ENCODE measurements around the gene ITPK1.
"Not testable (repeated sequence)": the region's sequence is repeated elsewhere in the genome, so short reads cannot be mapped to it uniquely, and the experiment has no call there.

ITPK1 gene

DNA sequence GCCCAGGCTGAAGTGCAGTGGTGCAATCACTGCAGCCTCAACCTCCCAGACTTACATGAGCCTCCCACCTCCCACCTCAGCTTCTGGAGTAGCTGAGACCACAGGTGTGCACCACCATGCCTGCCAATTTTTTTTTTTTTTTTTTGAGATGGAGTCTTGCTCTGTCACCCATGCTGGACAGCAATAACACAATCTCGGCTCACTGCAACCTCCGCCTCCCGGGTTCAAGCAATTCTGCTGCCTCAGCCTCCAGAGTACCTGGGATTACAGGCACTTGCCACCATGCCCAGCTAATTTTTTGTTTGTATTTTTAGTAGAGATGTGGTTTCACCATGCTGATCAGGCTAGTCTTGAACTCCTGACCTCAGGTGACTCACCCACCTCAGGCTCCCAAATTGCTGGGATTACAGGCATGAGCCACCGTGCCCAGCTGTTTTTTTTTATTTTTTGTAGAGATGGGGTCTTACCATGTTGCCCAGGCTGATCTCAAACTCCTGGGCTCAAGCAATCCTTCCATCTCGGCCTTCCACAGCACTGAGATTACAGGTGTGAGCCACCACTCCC, 15.6 kb upstream of the ITPK1 start:
- not testable (repeated sequence) for DNase-seq (ENCODE audit: low spot score)

DNA sequence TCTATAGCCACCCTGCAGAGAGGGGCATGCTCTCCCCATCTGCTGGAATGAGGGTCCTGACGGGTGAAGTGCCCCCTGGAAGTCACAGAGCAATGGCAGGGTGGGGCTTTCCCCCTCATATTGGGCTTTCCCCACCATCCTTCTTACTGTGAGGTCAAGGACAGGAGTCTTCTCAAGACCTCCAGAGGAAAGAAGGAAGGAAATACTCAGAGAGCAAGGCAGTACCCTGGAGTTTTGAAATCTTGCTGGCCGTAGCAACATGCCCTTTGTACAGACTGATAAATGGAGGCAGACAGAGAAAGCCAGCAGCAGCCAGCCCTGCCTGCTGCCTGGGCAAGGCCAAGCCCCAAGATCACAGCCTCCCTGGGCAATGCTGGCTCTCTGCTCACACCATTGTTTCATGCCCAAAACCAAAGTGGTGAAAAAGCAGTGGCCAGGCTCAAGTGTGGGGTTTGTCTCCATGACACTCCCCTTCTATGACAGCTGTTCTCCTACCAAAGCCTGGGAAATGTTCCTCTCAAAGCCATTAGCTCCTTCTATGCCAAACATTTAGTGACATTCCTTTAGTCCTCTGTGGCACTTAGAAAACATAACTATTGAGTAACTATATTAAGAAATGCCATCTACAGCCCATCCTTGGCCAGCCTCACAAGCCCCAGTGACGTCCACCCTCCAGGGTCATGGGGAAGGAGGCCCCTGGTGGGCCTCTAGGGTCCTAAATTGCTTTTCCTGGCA, 13.2 kb upstream of the ITPK1 start:
- no peak for DNase-seq (ENCODE audit: low spot score)

DNA sequence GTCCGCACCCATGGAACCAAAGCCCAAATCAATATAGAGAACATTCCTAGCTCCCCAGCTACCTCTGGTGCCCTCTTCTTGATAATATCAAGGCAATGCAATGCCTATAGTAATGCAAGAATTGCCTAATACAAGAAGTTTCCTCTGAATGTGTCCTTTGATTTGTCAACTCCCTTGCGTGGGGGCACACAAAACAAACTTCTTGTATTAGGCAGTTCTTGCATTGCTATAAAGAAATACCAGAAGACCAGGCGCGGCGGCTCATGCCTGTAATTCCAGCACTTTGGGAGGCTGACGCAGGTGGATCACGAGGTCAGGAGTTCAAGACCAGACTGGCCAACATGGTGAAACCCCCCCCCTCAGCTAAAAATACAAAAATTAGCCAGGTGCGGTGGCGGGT, 10.4 kb upstream of the ITPK1 start:
- no peak for DNase-seq (ENCODE audit: low spot score)

DNA sequence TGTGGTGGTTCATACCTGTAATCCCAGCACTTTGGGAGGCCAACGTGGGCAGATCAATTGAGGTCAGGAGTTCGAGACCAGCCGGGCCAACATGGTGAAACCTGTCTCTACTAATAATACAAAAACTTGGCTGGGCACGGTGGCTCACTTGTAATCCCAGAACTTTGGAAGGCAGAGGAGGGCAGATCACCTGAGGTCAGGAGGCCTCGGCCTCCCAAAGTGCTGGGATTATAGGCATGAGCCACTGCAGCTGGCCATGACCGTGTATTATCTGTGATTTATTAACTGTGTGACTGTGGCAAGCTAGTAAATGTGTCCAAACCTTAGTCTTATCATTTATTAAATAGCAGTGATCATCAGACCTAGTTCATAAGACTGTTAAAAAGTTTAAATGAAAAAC, 7.1 kb upstream of the ITPK1 start:
- no peak for DNase-seq (ENCODE audit: low spot score)

DNA sequence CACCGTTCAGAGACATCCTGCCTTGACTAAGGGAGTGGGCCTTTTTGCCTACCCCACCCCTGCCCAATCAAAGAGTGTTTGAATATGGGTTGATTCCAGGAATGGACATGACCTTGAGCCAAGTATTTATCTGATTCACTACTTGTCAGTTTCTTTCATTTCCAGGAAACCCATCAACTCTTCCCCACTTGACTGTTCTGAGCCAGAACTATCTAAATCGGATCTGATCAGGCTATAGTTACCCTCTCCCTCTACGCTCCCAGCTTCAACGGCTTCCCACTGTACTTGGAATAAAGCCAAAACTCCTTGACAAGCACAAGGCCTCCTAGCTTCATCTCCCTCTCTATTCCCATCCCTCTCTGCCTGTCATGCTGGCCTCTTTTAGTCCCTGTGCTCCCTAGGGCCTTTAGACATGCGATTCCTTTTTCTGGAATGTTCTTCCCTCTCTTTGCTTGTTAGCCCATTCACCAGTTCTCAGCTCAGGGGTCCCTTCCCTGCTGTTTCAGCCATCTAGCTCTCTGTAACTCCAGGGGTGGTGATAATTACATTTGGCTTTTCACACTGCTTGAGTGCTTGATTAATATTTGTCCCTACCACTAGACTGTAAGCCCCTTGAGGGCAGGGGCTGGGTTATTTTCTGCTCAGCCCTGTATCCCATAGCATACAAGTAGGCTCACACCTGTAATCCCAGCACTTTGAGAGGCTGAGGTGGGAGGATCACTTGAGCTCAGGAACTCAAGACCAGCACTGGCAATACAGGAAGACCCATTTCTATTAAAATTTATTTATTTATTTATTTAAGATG, 5.5 kb upstream of the ITPK1 start:
- no peak for DNase-seq (ENCODE audit: low spot score)

DNA sequence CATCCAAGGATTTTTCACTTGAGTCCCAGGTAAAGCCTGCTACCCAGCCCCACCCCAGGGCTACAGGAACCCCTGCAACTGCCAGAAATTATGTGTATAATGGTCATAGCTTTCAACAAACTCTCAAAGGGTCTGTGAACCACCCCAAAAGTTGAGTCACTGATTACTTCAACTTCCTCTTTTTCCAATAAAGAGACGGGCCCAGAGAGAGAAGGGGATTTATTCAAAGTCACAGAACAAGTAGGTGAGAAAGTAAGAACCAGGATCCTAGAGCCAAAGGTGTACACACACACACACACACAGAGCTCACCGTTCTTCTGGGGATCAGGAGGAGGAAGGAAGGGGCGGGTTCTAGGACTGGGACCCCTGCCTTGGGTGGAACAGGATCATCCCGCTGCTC, 4.8 kb upstream of the ITPK1 start:
- DNase-seq (ENCODE audit: low spot score): no peak

DNA sequence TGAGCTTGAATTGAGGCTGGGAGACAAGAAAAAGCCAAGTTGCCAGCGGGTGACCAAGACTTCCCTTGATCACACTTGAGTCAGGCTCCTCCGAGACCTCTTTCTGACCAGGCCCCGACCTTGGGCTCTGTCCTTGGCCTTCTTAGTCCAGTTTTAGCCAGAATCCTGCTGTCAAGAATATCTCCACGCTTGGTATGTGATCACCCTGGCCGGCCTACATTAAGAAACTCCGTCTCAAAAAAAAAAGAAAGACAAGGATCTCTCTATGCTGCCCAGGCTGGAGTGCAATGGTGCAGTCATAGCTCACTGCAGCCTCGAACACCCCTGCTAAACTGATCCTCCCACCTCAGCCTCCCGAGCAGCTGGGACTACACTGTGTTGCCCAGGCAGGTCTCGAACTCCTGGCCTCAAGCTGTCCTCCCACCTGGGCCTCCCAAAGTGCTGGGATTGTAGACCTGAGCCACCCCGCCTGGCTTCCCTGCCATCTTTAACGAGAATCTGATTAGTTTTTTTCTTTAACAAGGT, 1.0 kb upstream of the ITPK1 start:
- no peak for DNase-seq (ENCODE audit: low spot score)

DNA sequence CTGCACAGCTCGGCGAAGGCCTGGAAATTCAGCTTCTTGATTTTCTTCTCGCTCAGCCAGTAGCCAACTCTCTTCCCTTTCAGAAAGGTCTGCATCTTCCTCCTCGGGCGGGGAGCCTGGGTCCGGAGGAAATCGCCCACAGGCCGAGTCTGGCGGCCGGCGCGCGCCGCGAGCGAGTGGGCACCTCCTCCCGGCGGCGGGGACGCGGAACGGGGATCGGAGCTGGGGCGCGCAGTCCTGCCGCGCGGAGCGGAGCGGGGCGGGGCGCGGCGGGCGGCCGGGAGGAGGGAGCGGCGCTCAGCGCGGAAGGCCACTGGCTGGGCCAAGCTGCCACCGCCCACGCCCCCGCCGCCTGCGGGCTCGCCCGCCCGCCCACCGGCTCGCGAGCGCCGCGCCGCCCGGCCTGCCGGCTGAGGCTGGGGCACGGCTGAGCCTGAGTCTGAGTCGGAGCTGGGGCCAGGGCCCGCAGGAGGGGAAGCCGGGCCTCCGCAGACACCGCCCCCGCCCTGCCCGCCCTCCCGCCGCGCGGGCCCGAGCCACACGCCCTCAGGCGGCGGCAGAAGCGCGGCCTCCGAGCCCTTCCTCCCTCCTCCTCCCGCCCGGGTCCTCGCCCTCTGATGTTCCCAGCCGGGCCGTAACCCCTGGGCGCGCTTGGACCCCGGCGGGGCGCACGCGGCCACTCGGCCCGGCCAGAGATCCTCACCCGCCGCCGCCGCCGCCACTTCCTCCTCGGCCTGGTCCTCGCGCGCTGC, 480 bp downstream of the ITPK1 start:
- peak; percentile 84 for DNase-seq (ENCODE audit: low spot score)

DNA sequence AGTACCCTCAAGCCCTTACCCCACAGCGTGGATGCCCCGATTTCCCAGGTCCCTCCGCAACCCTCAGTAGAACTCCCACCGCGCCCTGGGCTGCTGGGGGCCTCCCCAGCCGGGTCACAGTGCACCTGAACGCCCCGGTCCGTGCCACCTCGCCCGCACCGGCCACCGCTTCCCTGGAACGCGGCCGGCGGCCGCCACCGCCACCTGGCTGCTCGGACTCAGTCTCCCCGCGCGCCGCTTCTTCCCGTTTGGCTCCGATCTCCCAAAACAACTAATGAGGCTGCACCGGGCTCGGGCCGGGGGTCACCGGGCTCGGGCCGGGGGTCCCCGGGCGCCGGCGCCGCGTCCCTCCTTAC, 1.0 kb downstream of the ITPK1 start:
- DNase-seq (ENCODE audit: low spot score): no peak

DNA sequence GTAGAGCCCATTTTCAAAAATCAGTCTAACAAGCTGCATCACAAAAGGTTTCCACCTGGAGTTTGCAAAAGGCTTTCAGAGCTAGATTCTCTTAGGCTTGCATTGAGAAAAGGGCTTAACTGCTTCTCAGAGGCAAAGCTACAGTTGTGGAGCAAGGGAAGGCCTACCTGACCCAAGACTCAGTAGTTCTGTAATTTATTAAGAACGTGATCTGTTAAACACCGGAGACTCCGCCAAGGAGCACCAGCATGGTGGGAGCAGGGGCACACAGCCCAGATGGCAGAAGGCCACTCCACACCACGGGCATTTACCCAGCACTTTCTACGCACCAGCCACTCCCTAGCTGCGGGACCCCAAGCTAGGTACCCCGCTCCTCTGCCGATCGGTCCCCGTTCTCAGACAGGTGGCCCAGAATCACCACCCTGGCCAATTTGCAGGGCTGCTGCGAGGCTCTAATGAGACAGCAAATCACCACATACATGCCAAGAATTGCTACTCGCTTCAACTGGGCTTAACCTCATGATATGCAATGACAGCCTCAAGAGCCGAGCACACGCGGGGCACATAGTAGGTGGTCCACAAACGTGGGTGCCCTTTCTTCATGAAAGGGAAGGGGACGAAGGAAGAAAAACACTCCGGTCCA, 1.5 kb downstream of the ITPK1 start:
- peak; percentile 8 for DNase-seq (ENCODE audit: low spot score)

DNA sequence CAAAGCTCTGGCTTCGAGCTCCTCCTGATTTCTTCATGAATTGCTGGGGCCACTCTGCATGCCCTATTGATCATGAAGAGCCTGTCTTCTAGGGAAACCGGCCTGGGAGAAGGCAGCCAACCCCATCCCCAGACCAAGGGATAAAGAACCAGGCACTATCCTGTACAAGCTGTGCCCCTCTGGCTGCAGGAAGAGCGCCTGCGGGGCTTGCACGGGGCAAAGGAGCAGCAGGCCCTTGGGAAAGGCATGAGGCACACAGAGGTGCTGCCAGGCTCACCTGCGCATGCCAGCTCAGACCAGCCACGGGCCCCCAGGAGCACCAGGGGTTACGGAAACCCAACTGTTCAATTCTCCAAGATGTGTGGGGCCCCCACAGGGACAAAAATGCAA, 2.1 kb downstream of the ITPK1 start:
- no peak for DNase-seq (ENCODE audit: low spot score)

DNA sequence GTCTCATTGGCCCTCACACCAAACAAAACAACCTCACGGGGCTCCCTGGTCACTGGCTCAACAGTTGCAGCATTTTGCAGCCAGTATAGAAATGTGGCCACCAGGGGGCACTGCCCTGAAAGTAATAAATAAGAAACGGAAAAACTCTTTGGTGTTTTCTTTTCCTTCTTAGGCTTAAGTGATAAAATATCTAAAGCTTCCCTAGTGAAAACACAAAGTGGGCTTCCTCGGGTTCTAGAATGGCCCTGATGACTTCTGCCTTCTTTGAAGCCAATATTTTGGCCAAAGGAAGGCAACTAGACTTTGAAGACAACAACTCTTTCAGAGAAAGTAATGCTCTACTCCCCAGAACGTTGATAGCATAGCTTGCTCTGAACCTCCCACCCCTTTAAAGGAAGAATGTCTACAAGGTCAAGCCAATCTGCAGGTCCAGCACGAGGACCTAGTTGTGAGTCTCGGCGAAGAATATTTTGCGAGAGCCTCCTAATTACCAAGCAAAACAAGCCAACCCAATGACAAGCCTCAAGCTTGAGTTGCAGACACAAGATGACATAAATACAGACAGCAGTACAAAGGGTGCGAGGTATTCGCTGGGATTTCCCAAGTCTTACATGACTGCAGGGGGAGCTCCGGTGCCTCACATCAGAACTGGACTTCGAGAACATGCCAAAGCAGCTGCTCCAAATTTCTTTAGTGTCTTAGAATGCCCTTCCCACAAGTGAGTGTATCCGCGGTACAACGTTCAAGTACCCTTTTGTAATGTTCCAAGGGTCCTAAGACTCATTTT, 2.6 kb downstream of the ITPK1 start:
- peak; percentile 88 for DNase-seq (ENCODE audit: low spot score)

DNA sequence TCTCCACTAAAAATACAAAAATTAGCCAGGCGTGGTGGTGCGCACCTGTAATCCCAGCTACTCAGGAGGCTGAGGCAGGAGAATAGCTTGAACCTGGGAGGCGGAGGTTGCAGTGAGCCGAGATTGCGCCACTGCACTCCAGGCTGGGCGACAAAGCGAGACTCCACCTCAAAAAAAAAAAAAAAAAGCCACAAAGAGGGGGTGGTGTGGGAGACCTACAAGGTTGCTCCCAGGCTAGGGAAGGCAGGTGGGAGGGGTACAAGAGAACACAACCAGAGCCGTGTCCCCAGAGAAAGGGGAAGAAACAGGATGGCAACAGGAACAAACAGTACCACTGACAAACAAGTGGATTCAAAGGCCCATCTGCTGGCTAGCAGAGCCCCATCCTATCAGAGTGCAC, 4.2 kb downstream of the ITPK1 start:
- DNase-seq (ENCODE audit: low spot score): not testable (repeated sequence)

DNA sequence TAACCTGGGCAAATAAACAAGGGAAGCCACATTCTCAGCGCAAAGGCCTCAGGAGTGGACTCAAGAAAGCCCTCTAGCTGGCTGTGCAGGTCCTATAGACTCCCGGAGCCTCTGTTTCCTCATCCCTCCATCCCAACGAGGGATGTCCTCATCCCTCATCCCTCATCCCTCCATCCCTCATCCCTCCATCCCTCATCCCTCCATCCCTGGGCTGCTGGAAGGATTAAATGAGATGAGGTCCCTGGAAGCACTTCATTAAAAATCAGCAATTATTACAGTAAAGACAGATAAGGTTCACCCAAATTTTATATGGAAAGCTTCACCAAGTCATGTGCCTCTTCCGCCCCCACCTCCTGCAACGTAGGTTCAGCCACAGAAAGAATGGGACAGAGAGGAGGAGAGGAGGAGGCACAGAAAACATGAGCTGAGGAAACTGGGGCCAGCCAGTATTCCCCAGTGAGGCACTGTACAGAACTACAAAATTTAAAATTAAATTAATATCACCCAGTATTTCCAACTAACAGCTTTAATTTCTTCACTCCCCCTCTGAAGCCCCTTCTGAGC, 4.8 kb downstream of the ITPK1 start:
- no peak for DNase-seq (ENCODE audit: low spot score)

DNA sequence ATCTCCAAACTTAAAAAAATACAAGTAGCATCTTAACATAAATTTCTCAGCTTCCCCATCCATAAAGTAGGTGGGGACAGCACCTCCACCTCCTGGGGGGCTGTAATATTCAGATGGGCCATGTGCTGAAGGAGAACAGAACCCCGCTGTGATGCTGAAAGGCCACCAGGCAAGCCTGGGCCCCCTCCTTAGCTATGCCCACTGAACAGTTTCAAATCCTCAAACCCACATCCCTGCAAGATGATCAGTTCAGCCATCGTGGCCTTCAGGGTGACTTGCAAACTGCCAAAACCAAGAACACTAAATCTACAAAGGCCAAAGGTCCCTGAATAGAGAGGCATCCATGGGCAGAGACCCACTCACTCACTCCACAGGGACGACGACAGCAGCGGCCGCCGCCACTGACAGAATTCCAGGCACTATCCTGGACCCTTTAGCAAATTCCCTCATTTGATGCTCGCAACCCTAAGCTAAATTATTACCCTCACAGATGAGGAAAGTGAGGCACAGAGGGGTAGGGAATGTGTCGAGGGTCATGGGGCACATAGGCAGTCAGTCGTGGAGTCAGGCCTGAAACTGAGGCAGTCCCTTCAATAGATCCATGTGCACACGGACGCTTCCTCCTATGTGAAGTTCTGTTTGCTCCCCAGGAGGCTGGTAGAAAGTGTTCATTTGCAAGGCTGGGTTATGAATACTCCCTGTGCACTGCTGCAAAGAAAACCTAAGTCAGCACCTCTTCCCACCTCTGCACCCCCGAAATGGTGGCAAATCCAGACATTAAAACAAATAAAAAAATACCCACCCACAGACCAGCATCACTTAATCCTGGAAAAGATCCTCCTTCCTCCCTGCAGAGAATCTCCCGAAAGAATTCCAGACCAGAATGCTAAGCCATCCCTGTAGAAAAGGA, 5.9 kb downstream of the ITPK1 start:
- DNase-seq (ENCODE audit: low spot score): no peak

DNA sequence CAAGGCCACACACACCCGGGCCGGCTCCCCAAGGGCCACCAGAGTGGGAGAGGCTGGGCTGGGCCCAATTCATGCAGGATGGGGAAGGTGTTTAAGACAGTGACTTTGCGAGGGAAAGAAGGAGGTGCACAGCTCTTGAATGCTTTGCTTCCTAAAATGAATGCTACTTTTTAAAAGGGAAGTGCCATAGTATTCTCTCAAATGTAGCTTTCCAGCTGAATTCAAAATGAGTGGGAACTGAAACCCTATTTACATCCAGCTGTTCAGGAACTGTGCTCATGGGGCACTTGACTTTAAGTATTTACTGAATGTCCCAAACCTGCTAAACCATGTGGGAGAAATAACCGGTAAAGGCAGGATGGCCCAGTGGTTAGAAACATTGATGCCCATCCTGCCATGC, 7.6 kb downstream of the ITPK1 start:
- no peak for DNase-seq (ENCODE audit: low spot score)

DNA sequence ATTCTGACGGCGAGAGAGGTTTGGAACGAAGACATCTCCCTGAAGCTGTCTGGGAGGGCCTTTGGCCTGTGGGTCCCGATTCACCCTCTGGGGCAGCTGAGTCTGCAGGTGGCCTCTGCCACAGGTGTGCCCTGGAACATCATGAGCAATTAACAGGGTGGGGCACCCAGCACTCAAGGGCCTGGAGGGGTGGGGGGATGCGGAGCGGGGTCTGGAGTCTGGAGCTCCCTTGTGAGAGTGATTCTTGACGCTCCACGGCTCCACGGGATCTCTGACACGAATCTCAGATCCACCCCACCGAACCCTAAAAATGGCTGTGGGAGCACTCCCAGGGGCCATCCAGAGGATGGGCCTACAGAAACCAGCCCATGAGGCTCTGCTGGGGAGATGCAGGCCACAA, 8.3 kb downstream of the ITPK1 start:
- no peak for DNase-seq (ENCODE audit: low spot score)

DNA sequence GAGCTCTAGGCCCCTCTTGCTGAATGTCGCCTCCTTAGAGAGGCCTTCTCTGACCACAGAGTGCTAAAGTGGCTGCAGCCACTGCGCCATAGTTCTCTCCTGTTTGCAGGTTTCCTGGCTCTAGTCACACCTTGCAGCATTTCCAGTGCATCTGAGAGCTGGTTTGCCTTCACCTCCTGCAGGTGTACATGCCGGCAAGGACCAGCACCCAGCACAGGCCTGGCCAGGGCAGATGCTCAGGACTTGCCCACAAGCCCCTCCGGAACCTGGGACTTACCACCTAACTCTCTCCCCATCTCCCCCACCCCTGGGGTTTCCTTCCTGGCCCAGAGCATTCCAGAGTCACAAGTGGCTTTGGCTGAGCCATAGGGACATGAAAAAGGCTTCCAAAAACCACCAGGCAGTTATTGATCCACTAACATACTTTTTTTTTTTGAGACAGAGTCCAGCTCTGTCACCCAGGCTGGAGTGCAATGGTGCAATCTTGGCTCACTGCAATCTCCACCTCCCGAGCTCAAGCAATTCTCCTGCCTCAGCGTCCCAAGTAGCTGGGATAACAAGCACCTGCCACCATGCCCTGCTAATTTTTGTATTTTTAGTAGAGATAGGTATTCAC, 9.1 kb downstream of the ITPK1 start:
- no peak for DNase-seq (ENCODE audit: low spot score)

DNA sequence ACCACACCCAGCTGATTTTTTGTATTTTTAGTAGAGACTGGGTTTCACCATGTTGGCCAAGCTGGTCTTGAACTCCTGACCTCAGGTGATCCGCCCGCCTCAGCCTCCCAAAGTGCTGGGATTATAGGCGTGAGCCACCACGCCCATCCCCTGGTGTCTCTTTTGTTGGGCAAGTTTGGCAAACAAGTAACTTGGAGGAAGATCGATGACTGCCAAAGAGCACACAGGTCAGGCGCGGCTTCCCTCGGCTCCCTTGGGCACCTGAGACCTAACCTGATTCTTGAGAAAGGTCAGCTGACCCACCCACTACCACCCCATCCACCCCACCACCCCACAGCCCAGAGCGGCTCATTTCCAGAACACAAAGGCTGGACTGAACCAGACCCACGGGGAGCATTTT, 9.9 kb downstream of the ITPK1 start:
- DNase-seq (ENCODE audit: low spot score): not testable (repeated sequence)

Measured in hematopoietic multipotent progenitor cell treated with erythropoietin and hydrocortisone succinate and interleukin-3 and kit ligand, for 17 days (in vitro differentiated cells).